ENCODE measurements around the gene NLRP6. TPM values are rescaled to one million over a fixed set of nuclear protein-coding genes. Genes with fewer than 3 reads are reported as not detected.

The NLRP6 gene
- total RNA-seq, 1 experiment from 2014 or later: not detected

- ChIA-PET CTCF (interaction anchor here (0.6 kb wide), 2 partner anchors 9 to 904 kb away, joined by 3 to 4 read pairs; no protein-coding TSS in a partner anchor), POLR2A (interaction anchor here (1.0 kb wide), 1 partner anchor 83 kb away, joined by 3 read pairs; no protein-coding TSS in a partner anchor)
- Mint-ChIP-seq H3K36me3 (ENCODE audit: insufficient read depth, unreplicated experiment) (no peaks in the 10 kb centered on the region), H3K27me3 (ENCODE audit: insufficient read depth, unreplicated experiment) (no peaks in the 10 kb centered on the region), H3K4me3 (ENCODE audit: unreplicated experiment) (no peak overlapping the region), H3K27ac (ENCODE audit: low read depth, unreplicated experiment) (no peak overlapping the region), H3K9me3 (ENCODE audit: unreplicated experiment) (no peaks in the 10 kb centered on the region), H3K4me1 (ENCODE audit: insufficient read depth, unreplicated experiment) (peaks cover 7% of the 10 kb centered on the region)
- no TSS peak for BruUV-seq (replicated peaks)
- TF ChIP-seq, protein P1, sequence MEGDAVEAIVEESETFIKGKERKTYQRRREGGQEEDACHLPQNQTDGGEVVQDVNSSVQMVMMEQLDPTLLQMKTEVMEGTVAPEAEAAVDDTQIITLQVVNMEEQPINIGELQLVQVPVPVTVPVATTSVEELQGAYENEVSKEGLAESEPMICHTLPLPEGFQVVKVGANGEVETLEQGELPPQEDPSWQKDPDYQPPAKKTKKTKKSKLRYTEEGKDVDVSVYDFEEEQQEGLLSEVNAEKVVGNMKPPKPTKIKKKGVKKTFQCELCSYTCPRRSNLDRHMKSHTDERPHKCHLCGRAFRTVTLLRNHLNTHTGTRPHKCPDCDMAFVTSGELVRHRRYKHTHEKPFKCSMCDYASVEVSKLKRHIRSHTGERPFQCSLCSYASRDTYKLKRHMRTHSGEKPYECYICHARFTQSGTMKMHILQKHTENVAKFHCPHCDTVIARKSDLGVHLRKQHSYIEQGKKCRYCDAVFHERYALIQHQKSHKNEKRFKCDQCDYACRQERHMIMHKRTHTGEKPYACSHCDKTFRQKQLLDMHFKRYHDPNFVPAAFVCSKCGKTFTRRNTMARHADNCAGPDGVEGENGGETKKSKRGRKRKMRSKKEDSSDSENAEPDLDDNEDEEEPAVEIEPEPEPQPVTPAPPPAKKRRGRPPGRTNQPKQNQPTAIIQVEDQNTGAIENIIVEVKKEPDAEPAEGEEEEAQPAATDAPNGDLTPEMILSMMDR (IDR thresholded peaks at IDR 0.05; ENCODE audit: unreplicated experiment): no peak
- DNase-seq (ENCODE audit: unreplicated experiment): no peak
- intact Hi-C loops (cut with micrococcal nuclease): no loop called here
These were observed 20.3 kb downstream of the NLRP6 start for GRCh38 chr11:298406-299065.

GRCh38 chr11:299081-299891 is 21.1 kb downstream of the NLRP6 start, which contains the start of gene IFITM5:
Gene IFITM5, minus strand, starts transcription at chr11:299526. Its CDS starts 36 bp downstream, at chr11:299490.
- H3K27ac Mint-ChIP-seq (ENCODE audit: low read depth, unreplicated experiment): no peak within 1 kb of the TSS
- peaks cover 7% of the 10 kb centered on the region for H3K4me1 Mint-ChIP-seq (ENCODE audit: insufficient read depth, unreplicated experiment)
- intact Hi-C loops (cut with micrococcal nuclease): no loop called here
- DNase-seq (ENCODE audit: unreplicated experiment): no peak
- CTCF ChIA-PET: interaction anchor here (0.6 kb wide), 1 partner anchor 10 kb away, joined by 3 read pairs; no protein-coding TSS in a partner anchor
- H3K4me3 Mint-ChIP-seq (ENCODE audit: unreplicated experiment): no peak within 1 kb of the TSS
- TF ChIP-seq, protein P1 (IDR thresholded peaks at IDR 0.05; ENCODE audit: unreplicated experiment): no peak
- no peaks in the 10 kb centered on the region for H3K36me3 Mint-ChIP-seq (ENCODE audit: insufficient read depth, unreplicated experiment)
- no TSS peak for BruUV-seq (replicated peaks)
- POLR2A ChIA-PET: interaction anchor here (1.0 kb wide), 1 partner anchor 84 kb away, joined by 3 read pairs; no protein-coding TSS in a partner anchor
- H3K27me3 Mint-ChIP-seq (ENCODE audit: insufficient read depth, unreplicated experiment): no peaks in the 10 kb centered on the region
- no peaks in the 10 kb centered on the region for H3K9me3 Mint-ChIP-seq (ENCODE audit: unreplicated experiment)

DNA sequence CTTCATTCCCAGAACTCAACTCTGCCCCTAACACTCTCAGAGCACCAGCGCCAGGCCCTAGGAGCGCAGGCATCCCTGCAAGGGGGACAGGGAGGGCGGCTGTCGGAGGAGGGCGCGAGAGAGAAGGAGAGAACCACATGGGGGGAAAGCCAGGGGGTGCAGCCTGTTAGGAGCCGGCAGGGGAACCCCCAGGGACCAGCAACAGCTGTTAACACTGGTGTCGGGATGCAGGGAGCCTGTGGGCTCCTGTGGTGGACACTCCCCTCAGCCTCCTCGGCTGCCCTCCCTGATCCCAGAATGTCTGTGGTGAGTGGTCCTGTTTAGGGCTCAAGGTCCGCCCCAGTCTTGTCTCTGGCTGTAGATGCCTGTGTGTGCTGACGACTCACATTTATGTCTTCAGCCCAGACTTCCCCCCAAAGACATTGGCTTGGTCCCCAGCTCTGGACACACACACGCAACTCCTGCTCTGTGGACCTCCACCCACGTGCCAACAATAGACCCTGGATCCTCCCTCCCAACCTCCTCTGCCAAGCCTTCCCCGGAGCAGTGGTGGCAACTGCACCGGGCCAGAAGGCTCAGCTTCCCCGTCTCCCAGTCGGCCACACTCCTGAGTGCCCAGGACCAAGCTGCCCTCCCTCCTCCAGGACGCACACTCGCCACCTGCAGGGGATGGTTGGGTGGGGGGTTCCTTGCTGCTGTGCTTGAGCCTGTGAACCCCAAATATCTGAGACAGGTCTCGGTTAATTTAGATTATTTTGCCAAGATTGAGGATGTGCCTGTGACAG is 21.9 kb downstream of the NLRP6 start:
- CTCF ChIA-PET: interaction anchor here (0.8 kb wide), 1 partner anchor 94 kb away, joined by 3 read pairs; no protein-coding TSS in a partner anchor
- intact Hi-C loops (cut with micrococcal nuclease): no loop called here

More for the DNA sequence above, 21.9 kb downstream of the NLRP6 start:
- no TSS peak for BruUV-seq (replicated peaks)
- H3K9me3 Mint-ChIP-seq (ENCODE audit: unreplicated experiment): no peaks in the 10 kb centered on the region
- H3K27ac Mint-ChIP-seq (ENCODE audit: low read depth, unreplicated experiment): no peak overlapping the region
- DNase-seq (ENCODE audit: unreplicated experiment): no peak
- H3K4me1 Mint-ChIP-seq (ENCODE audit: insufficient read depth, unreplicated experiment): peaks cover 7% of the 10 kb centered on the region
- POLR2A ChIA-PET: interaction anchor here (0.7 to 1.7 kb wide), 3 partner anchors 7 to 13 kb away, joined by 3 read pairs; no protein-coding TSS in a partner anchor
- H3K4me3 Mint-ChIP-seq (ENCODE audit: unreplicated experiment): no peak overlapping the region
- no peaks in the 10 kb centered on the region for H3K27me3 Mint-ChIP-seq (ENCODE audit: insufficient read depth, unreplicated experiment)
- TF ChIP-seq, protein P1 (IDR thresholded peaks at IDR 0.05; ENCODE audit: unreplicated experiment): no peak
- H3K36me3 Mint-ChIP-seq (ENCODE audit: insufficient read depth, unreplicated experiment): no peaks in the 10 kb centered on the region
